Left renal pelvis (tissue), 4 donors: ENCODE data around the gene LACRT. TPM values are rescaled to one million over a fixed set of nuclear protein-coding genes. Genes with fewer than 3 reads are reported as not detected.
"Not testable (repeated sequence)": the region's sequence is repeated elsewhere in the genome, so short reads cannot be mapped to it uniquely, and the experiment has no call there.

Experiments used
- DNase-seq, 4 donors: peaks; one replicate each; pipeline ENCODE4 v3.0.0-alpha.2; 2013; ENCODE audit warnings: low read depth in 4 of 4, low spot score in 3 of 4
- polyA plus RNA-seq, 4 donors: library from polyadenylated mRNA; unstranded; fragments of 120-200 nt; gene quantifications; one replicate each; pipeline ENCODE4 v1.2.1, GENCODE V29; 2013; ENCODE audit not compliant: insufficient read length in 4 of 4

The LACRT gene
- polyA plus RNA-seq, 4 donors: not detected

GRCh38 chr12:54641089-54641488 is 6.4 kb upstream of the LACRT start:
- DNase-seq: no peak

GRCh38 chr12:54639112-54639511 is 4.4 kb upstream of the LACRT start:
- not testable (repeated sequence) for DNase-seq

GRCh38 chr12:54631988-54632728 is 2.5 kb downstream of the LACRT start:
- DNase-seq: no peak

GRCh38 chr12:54631551-54631950 is 3.1 kb downstream of the LACRT start:
- no peak for DNase-seq

GRCh38 chr12:54629925-54630324 is 4.8 kb downstream of the LACRT start:
- DNase-seq: no peak

- no peak for DNase-seq
These were observed 6.4 kb downstream of the LACRT start for GRCh38 chr12:54628186-54628846.

GRCh38 chr12:54627304-54627703 is 7.4 kb downstream of the LACRT start:
- no peak for DNase-seq

GRCh38 chr12:54625598-54625997 is 9.1 kb downstream of the LACRT start:
- no peak for DNase-seq

- no peak for DNase-seq
These were observed 10.1 kb downstream of the LACRT start for GRCh38 chr12:54624315-54625279.

GRCh38 chr12:54622463-54623183 is 12.1 kb downstream of the LACRT start:
- DNase-seq: no peak

GRCh38 chr12:54616933-54617680 is 17.6 kb downstream of the LACRT start:
- no peak for DNase-seq

GRCh38 chr12:54612225-54612750 is 22.4 kb downstream of the LACRT start:
- no peak for DNase-seq

- no peak for DNase-seq
These were observed 23.0 kb downstream of the LACRT start for GRCh38 chr12:54611715-54612149.

GRCh38 chr12:54608769-54609168 is 25.9 kb downstream of the LACRT start:
- no peak for DNase-seq

- DNase-seq: no peak
These were observed 26.5 kb downstream of the LACRT start for GRCh38 chr12:54608156-54608555.

GRCh38 chr12:54606556-54606955 is 28.1 kb downstream of the LACRT start:
- no peak for DNase-seq

- DNase-seq: no peak
These were observed 29.3 kb downstream of the LACRT start for GRCh38 chr12:54605138-54605970.

GRCh38 chr12:54604436-54604835 is 30.3 kb downstream of the LACRT start:
- DNase-seq: no peak

GRCh38 chr12:54603872-54604271 is 30.8 kb downstream of the LACRT start:
- DNase-seq: no peak
